ENCODE results near the gene CDKL5.
A peak's percentile ranks its signal among the peaks of the same experiment; 100 is the strongest.

CDKL5 gene

GRCh38 chrX:18654875-18655836, 229.7 kb downstream of the CDKL5 start:
- peak; percentile 58 for DNase-seq

GRCh38 chrX:18661273-18661672, 235.9 kb downstream of the CDKL5 start:
- DNase-seq: no peak

DNA sequence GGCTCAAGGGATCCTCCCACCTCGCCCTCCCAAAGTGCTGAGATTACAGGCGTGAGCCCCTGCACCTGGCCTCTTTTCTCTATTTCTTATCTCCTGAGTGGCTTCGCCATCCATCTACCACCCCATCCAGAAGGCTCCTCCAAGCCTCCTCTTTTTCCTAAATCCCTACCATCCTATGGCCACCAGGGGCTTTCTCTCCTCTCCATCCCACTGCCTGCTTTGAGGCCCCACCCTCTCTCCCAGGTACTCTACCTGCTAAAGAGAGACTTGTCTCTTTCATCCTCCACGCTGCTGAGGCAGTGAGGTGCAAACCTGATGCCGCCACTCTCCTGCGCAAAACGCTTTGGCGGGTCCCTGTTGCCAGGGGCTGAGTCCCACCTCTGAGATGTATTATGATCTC, 239.5 kb downstream of the CDKL5 start:
- no peak for DNase-seq

DNA sequence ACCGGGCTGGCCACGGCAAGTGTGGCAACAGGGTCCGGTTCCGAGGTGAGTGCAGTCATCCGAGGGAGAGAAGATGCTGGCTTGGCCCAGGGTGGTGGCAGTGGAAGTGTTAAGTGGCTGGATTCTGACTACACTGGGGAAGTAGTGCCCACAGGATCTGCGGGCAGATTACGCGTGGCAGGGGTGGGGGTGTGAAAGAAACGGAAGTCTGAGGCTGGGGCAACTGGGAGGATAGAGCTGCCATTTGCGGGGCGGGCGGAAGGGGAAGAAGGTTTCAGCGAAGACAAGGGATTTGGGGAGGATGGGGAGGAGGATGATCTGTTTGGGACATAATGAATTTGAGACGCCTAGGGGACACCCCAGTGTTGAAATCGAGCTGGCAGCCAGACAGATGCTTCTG, 241.2 kb downstream of the CDKL5 start:
- no peak for DNase-seq

DNA sequence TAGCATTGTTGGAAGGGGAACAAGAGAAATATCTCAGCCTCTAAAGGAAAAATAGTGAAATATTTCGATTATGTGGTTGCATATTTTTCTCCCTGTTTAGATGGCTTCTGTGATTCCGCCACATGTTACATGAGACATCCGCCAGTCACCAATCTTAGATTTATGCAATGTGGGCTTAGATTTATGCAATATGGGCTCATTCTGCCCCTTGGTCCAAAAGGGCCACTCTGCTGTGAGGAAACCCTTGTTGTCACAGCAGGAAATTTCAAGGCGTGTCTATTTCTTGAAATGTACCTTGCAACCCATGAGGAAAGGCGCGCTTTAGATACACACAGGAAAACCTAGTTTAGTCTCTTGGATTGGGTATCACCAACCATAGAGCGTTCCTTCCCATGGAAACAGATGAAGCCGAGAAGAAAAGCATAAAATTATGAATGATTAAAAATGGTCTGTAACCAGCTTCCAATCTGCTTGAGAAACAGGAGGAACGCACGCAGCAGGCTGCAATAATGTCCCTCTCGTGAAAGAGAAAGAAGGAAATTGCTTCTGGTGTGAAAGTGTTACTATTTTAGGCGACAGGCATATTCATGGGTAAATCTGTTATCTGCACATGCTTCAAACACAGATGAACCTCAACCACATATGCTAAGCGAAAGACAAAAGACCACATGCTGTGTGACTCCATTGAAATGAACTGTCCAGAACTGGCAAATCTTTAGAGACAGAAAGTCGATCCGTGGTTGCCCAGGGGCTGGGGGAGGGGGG, 242.8 kb downstream of the CDKL5 start:
- no peak for DNase-seq

GRCh38 chrX:18672008-18672407, 246.6 kb downstream of the CDKL5 start, which contains the start of gene RS1:
Gene RS1, minus strand, starts transcription at chrX:18672108. Its CDS starts 40 bp downstream, at chrX:18672068.
- no peak for DNase-seq

- no peak for DNase-seq
These were observed 249.0 kb downstream of the CDKL5 start for GRCh38 chrX:18674417-18674787.

DNA sequence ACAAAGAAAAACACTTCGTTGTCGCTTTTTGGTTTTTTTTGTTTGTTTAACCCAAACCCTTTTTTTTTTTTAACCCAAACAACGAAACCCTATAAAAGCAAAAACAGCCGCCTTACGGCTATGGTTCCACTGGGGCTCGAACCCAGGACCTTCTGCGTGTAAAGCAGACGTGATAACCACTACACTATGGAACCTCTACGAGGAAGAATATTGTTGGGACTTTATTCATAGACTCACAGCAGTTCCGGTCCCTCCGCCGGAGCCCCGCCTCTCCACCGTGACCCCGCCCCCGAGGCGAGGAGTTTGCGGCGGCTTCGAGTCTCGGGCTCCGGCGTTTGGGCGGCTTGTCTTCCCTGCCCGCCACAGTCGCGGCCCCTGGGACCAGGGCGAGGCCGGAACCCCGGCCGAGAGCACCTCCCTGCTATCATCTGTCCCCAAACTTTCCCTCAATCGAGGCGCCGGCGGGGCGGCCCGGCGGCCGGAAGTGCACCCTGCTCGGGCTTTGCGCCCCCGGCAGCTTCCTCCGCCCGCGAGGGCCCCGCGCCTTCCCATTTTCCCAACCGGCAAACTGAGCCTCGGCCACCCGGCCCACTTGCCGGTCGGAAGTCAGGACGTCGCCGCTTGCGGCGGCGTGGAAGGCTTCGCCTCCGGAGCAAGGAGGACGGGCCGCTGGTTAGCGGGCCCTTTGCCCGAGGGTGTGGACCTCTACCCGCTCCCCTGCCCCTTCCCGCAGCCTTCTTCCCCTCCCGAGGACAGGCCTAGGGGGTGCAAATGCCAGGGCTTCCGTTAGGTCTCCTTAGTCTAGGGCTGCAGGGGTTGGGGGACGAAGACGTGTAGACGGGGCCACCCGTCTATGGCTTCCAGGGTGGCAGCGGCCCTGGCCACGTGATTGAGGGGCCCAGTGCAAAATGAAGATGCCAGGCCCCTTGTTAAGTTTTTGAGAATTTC, 249.7 kb downstream of the CDKL5 start:
- peak; percentile 63 for DNase-seq

DNA sequence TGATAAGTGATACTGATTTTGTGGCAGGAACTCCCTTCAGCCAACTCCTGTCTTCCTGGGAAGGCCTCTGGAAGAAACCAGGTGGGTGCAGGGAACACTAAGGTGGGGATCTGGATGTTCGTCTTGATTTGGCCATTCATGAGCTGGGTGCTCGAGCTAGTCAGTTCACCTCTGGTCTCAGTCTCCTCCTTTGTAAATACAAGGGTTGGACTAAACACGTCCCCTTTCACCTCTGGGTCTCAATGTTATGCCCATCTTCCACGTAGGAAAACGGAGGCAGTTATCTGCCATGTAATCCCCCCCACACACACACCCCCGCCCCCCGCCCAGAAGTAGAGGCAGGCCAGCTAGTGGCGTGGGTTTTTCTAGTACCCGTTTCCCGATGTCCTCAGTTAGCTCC, 250.6 kb downstream of the CDKL5 start:
- no peak for DNase-seq

GRCh38 chrX:18676470-18676869, 251.1 kb downstream of the CDKL5 start:
- DNase-seq: peak; percentile 23

- DNase-seq: no peak
These were observed 251.9 kb downstream of the CDKL5 start for GRCh38 chrX:18677161-18677869.

- DNase-seq: no peak
These were observed 256.6 kb downstream of the CDKL5 start for GRCh38 chrX:18681996-18682395.

DNA sequence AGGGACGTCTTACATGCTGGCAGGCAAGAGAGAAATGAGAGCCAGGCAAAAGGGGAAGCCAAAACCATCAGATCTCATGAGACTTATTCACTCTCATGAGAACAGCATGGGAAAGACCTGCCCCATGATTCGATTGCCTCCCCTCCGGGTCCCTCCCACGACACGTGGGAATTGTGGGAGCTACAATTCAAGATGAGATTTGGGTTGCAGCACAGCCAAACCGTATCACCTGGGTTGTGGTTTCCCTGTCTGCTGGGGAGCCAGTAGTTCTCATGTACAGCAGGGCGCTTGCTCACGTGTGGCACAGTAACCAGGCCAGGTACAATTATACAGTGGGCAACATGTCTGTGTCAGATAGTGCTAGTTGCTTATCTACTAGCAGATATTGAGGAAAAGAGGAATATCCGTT, 257.6 kb downstream of the CDKL5 start:
- no peak for DNase-seq

- no peak for DNase-seq
These were observed 262.6 kb downstream of the CDKL5 start for GRCh38 chrX:18687856-18688495.

- no peak for DNase-seq
These were observed 266.0 kb downstream of the CDKL5 start for GRCh38 chrX:18691431-18691830.

- no peak for DNase-seq
These were observed 267.1 kb downstream of the CDKL5 start for GRCh38 chrX:18692541-18692940.

- no peak for DNase-seq
These were observed 271.2 kb downstream of the CDKL5 start for GRCh38 chrX:18696653-18697052.

- no peak for DNase-seq
These were observed 273.6 kb downstream of the CDKL5 start for GRCh38 chrX:18698737-18699650.

DNA sequence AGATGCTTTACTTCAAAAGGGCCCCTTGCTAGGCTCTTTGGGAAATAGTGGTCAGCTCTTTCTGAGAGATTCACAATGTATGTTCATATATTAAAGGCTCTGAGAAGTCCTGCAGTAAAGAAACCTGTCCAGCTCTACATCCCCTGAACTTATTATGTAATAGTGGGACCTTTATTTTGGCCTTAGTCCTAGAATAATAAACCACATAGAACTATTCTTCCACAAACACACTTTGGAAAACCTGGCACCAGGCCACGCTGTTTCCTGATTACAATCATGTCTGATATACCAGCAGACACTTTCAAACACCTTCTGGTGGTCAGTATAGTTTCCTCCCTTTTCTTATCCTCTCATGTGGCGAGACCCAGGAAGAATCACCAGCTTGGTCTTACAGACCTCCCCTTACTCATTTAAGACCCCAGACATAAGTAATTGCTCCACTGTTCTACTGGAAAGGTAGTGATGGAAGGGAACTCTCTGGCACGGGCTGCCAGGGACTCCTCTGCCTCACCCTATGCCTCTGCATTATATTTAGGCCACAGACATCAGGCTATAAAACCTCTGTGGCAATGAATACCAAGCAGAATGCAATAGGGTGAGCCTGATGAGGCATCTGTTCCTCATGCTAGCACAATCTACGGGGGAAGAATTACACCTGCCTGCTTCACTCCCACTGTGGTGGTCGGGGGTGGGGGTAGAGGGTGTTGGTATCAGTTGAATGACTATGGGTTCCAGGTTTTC, 276.4 kb downstream of the CDKL5 start:
- DNase-seq: no peak

Measured in NCI-H510A treated with DMSO at 0.1 percent for 48 hours (cell line).